OCI-LY1 (cell line): ENCODE data around the gene SPATA13.

Experiments
- EZH2 ChIP-seq: fragments of 200-600 bp; sonication (generic), shearing (Covaris generic); IDR thresholded peaks from 2 replicates; pipeline ENCODE4 v1.8.0; 2017; ENCODE audit warnings: borderline replicate concordance, mixed run types, mild to moderate bottlenecking, antibody characterized with exemption, low read length, moderate library complexity, mixed read lengths
- TF ChIP-seq, protein P1 (sequence below): fragments of 200-600 bp; sonication (generic), shearing (Covaris generic); IDR thresholded peaks from 2 replicates; pipeline ENCODE4 v1.5.1; 2017; ENCODE audit warnings: mild to moderate bottlenecking, antibody characterized with exemption, low read length, moderate library complexity, mixed read lengths

DNA sequence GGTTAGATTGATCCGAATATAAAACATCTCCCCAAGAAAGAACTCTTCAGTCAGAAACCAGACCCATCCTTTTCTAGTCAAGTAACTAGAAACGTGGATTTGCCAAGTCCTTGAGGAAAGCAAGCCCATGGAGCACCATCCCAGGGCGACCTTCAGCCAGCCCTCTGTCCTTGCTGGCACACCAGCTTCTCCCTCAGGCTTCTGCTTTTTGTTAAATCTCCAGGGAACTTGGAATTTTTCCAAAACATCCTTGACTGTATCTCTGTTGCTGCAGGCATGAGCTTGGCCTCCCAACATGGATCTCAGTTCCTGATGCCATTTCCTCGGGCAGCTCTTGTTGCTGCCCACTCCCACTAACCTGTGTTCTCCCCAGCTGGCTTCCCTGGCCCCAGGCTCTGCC lies 121.7 kb downstream of the SPATA13 start:
- TF ChIP-seq, protein P1, sequence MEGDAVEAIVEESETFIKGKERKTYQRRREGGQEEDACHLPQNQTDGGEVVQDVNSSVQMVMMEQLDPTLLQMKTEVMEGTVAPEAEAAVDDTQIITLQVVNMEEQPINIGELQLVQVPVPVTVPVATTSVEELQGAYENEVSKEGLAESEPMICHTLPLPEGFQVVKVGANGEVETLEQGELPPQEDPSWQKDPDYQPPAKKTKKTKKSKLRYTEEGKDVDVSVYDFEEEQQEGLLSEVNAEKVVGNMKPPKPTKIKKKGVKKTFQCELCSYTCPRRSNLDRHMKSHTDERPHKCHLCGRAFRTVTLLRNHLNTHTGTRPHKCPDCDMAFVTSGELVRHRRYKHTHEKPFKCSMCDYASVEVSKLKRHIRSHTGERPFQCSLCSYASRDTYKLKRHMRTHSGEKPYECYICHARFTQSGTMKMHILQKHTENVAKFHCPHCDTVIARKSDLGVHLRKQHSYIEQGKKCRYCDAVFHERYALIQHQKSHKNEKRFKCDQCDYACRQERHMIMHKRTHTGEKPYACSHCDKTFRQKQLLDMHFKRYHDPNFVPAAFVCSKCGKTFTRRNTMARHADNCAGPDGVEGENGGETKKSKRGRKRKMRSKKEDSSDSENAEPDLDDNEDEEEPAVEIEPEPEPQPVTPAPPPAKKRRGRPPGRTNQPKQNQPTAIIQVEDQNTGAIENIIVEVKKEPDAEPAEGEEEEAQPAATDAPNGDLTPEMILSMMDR, result no peak
- TF ChIP-seq EZH2, result no peak
